ENCODE measurements around the gene TMEM86B.

TMEM86B gene, protein sequence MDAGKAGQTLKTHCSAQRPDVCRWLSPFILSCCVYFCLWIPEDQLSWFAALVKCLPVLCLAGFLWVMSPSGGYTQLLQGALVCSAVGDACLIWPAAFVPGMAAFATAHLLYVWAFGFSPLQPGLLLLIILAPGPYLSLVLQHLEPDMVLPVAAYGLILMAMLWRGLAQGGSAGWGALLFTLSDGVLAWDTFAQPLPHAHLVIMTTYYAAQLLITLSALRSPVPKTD

DNA sequence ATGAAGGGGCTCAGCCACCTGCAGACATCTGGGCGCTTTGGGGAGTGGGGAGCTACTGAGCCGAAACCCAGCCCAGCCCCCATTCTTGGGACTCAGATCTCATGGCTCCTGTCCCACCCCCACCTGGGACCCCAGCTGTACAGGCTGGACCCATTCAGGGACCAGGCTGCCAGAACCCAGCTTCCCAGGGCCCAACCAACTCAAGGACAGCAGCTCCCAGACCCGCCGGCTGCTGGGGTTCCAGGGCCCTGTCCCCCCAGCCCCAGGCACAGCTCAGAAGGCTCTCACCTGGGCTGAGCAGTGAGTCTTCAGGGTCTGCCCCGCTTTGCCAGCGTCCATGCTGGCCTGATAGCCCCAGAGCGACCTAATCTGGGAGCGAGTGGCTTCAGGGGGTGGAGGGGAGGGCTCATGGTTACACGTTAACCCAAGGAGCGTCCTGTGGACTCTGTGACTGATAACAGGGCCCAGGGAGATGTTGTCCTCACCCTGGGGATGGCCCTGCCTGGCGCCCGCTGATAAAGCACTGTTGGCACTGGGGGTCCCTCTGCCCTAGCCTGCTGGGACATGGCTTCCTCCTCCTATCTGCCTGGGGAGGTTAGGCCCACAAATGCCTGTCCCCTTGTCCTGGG lies at the start of gene TMEM86B:
TMEM86B (minus strand) TSS at position 361 of the 629 bp plus-strand sequence; CDS start at position 339, 22 bp downstream.
- DNase-seq (ENCODE audit: extremely low read depth in 1 of 2, low read depth in 1 of 2): no peak

DNA sequence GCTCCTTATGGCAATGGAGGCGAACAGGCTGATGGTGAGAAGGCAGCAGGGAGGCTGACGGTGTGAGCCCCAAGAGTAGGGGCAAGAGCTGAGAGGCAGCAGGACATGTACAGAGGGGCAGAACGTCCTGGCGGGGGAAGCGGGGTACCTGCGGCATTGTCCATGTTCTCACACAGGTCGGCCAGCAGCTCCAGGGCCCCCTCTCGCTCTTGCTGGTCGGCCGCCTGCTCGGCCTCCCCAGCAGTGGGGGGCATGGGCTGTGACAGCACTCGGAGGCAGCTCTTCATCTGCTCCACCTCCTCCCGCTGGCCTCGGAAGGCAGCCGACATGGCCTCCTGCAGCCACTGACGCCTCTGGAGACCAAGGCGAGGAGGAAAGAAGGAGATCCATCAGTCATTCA lies 48.9 kb upstream of the TMEM86B start:
- no peak for DNase-seq (ENCODE audit: extremely low read depth in 1 of 2, low read depth in 1 of 2)

DNA sequence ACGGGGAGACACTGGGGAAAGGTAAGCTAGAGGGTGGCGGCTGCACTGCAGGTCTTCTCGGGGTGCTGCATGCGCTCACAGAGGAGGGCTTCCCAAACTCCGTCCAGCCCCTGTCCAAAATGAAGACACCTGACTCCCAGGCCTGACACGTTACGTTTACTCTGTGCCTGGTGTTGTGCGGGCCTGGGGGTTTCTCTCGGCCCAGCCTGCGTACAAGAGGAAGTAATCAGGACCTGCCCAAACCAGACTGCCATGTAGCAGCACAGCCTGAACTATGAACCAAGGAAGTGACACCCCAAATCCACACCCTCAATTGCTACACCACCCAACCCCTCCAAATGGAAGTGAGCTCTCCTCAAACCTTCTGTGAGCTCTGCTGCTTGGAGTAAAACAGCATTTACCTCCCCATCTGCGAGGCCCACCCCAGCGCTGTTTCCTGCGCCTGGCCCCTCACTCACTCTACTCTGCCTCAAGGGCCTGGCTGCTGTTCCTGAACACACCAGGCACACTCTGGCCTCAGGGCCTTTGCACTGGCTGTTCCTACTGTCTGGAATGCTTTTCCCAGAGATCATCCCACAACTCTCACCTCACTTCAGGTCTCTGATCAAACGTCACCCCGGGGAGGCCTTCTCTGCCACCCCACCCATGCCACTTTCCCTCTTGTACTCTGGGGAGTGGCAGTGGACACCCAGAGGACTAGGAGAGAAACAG lies 48.3 kb upstream of the TMEM86B start:
- DNase-seq (ENCODE audit: extremely low read depth in 1 of 2, low read depth in 1 of 2): no peak

DNA sequence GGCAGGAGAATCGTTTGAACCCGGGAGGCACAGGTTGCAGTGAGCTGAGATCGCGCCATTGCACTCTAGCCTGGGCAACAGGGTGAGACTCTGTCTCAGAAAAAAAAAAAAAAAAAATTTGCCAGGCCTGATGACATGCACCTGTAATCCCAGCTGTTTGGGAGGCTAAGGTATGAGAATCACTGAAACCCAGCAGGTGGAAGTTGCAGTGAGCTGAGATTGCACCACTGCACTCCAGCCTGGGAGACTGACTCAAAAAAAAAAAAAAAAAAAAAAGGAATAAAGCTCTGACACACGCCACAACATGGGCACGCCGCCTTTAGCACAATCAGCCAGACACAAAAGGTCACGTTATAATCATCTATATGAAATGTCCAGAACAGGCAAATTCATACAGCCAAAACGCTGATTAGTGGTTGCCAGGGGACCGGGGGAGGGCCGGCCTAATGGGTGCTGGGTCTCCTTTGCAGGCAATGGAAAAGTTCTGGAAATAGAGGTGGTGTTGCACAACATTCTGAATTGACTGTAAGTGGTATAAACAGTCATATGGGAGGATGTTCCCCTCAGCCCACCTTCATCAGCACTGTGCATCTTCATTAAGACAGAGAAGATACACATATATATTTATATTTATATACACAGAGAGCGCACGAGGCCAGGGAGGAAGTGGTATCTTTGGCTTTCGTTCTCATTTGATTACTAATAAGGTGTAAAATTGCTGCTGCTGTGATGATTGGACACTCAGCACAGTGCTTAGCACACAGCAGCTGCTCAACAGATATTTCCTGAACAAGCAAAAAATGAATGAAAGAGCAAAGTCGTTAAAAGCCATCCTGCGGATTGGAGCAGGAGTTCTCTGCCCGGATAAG lies 47.5 kb upstream of the TMEM86B start:
- no peak for DNase-seq (ENCODE audit: extremely low read depth in 1 of 2, low read depth in 1 of 2)

DNA sequence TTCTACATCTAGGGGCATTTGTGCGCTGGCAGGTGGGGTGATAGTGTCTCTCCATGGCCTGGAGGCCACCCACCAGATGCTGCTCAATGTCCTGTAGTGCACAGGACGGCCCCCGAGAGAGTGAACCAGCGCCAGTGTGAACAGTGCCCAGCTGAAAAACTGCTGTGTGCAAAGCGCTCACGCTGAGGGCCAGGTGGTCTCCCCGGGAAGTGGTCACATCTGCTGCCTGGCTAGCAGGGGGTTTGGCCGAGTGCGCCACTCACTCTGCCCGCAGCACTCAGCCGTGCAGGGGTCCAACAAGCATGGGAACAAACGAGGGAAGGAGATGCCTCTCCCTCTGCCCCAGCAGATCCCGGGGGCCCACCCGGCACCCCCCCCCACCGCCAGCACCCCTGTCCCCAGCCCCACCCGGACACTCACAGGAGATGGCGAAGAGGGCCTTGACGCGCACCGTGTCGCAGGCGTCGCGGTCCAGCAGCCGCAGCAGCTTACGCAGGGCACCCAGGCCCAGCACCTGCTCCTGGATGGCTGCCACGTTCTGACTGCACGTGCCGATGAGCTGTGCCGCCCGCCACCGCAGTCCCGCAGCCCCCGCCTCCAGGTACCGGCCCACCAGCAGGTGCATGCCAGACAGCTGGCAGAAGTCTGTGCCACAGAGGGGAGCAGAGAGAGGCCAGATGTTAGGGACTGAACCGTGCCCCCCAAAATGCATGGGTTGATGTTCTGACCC lies 45.6 kb upstream of the TMEM86B start:
- DNase-seq (ENCODE audit: extremely low read depth in 1 of 2, low read depth in 1 of 2): no peak

DNA sequence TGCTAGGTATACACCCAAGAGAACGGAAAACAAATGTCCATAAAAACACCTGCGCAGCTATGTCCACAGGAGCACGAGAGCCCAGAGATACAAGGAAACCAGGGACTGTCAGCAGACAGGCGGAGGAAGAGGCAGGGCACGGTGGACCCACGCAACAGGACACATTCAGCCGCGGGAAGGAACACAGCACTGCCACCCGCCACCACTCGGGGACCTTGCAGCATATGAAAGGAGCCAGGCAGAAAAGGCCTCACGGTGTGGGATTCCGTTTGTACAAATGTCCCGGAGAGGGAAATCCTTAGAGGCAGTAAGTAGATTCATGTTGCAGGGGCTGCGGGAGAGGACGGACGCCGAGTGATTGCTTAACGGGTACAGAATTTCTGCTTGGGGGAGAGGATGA lies 43.6 kb upstream of the TMEM86B start:
- DNase-seq (ENCODE audit: extremely low read depth in 1 of 2, low read depth in 1 of 2): no peak

DNA sequence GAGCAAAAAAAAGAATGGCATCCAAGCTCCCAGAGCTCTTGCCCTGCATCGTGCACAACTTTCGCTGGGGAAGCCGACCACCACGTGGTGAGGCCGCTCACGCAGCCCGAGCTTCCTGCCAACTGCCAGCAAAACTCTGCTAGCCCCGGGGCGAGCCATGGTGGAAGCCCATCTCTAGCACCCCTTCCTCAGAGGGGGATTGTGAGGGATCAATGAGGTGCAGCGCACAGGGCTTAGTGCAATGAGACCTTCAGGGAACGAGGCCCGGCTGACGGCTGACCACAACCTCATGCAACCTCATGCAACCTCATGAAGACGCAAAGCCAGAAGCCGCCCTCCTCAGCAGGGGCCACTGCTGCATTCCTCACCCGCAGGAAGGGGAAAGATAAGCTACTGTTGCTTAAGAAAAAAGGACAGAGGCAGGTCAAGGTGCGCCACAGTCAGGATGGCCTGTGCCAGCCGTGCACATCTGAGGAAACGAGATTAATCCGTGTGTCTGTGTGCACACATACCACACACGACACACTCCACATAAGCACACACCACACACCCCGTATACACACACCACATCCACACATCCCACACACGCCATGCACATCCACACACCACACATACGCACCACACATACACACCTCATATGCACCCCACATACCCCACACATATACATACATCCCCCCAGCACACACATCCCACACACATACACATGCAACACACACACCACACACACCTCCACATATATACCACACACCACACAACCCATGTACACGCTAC lies 41.8 kb upstream of the TMEM86B start:
- DNase-seq (ENCODE audit: extremely low read depth in 1 of 2, low read depth in 1 of 2): no peak

DNA sequence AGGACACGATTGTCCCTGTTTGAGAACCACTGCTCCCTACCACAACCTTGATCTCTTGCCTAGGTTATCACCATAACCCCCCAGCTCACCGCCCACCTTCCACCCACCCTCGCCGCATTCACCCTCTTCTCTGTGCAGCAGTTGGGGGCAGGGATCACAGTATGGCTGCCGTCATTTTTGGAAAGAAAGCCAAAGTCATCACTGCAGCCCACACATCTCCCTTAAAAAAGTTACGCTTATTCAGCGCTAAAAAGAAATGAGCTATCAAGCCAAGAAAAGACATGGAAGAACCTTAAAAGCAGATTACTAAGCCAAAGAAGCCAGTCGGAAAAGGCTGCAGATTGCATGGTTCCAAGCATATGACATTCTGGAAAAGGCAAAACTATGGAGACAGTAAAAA lies 40.7 kb upstream of the TMEM86B start:
- no peak for DNase-seq (ENCODE audit: extremely low read depth in 1 of 2, low read depth in 1 of 2)

DNA sequence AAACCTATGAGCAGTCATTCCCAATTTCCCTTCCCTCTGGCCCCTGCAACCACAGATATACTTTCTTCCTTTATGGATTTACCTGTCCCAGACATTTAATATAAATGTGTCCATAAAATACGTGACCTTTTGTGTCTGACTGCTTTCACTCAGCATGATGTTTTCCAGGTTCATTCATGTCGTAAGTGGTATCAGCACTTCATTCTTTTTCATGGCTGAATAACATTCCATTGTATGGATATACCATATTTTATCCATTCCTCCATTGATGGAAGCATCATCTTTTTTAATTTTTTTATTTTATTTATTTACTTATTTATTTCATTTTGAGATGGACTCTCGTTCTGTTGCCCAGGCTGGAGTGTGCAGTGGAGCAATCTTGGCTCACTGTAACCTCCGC lies 38.3 kb upstream of the TMEM86B start:
- DNase-seq (ENCODE audit: extremely low read depth in 1 of 2, low read depth in 1 of 2): no peak

DNA sequence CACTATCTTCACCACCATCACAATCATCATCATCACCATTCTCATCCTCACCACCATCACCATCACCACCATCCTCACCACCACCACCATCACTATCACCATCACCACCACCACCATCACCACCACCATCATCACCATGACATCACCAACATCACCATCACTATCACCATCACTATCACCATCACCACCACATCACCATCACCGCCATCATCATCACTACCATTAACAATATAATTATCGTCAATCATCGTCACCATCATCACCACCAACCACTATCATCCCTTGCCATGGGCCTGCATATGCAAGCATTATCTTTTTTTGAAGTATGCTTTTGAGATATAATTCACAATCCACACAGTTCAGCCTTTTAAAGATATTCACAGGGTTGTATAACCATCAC lies 37.8 kb upstream of the TMEM86B start:
- no peak for DNase-seq (ENCODE audit: extremely low read depth in 1 of 2, low read depth in 1 of 2)

DNA sequence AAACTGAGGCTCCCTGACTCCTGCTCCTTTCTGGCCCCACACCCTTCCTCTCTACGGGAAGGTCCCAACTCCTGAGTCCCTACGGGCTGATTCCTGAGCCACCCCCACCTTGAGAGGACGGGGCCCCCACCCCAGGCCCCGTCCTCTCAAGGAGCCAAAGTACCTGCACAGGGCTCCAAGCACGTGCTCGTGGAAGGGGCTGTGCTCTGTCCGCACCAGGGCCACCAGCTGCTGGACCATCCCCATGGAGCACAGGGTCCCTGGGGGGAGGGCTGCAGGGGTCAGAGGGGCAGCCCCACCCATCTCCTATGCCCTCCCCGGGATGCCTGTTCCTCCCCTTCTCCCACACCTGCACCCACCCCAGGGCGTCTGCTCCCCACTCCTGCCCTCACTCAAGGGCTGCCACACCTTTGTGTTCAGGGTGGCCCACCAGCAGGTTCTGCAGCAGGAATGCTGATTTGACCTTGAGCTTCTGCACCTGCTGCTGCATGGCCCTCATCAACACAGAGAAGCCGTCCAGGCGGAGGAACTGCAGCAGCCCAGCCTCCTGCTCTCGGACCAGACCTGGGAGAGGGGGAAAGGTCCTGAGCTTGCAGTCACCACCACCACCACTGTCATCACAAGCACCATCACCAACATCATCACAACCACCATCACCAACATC lies 37.3 kb upstream of the TMEM86B start:
- no peak for DNase-seq (ENCODE audit: extremely low read depth in 1 of 2, low read depth in 1 of 2)

DNA sequence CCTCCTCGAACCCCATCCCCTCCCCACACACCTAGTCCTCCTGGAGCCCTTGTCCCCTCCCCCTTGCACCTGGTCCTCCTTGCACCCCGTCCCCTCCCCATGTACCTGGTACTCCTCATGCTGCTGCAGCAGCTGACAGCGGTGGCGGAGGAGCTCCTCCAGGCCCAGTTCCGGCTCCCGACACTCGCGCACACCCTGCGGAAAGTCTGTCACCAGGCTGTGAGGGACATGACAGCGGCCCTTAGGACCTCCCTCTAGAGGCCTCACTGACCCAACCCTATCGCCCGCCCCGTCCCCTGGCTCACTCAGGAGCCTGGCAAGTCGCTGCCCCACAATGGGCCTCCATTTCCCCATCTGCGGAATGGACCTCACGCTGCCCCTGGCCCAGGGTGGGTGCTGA lies 36.6 kb upstream of the TMEM86B start:
- no peak for DNase-seq (ENCODE audit: extremely low read depth in 1 of 2, low read depth in 1 of 2)

DNA sequence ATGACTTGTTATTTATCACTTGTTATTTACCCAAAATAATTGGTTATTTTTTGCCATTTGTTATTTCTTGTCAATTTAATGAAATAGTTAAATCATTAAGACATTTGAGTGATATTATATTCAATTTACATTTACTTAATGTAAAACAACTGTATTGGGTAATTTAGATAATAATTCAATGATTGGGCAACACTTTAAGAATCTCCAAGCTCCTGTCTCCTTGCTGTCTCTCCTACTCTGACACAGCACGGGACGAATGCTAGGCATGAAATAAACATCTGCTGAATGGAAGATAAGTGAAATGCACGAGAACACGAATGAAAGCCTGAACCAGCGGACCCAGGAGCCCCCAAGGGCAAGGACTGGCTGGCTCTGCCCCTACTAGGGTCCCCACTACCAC lies 36.0 kb upstream of the TMEM86B start:
- DNase-seq (ENCODE audit: extremely low read depth in 1 of 2, low read depth in 1 of 2): no peak

DNA sequence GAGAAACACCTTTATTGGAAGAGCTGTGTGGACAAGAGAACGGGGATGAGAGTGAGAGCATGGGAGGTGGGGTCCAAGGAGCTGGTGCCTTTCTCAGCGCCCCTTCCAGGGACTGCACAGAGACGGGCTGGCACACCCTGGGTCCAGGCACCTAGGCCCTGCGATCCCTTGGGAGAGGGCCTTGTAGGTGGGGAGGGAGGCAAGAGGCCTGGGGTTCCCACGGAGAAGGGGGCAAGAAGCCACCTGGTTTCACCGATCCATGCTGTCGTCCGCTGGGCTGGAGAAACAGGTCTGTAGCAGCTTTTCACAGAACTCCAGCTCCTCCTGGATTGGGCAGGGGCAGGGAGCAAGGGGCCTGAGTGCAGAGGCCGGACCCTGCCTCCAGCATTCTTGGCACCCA lies 33.8 kb upstream of the TMEM86B start:
- no peak for DNase-seq (ENCODE audit: extremely low read depth in 1 of 2, low read depth in 1 of 2)

DNA sequence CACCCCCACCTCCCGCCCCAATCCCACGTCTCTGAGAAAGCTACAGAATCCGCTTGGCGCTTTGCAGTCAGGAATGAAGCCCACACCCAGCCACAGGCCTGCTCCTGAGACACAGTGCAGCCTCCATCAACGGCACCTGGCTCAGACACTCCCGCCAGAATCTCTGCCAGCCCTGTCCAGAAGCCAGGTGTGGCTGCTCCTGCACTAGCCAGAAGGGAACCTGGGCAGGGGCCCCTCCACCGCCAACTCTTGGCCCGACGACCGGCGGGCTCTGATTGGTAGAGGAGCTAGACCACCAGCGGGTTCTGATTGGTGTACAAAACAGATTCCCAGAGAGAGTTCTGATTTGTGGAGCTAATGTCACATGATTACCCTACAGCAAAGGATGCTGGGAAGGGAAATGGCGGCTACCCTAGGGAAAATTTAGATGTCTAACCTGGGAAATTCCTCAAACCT lies 33.1 kb upstream of the TMEM86B start:
- DNase-seq (ENCODE audit: extremely low read depth in 1 of 2, low read depth in 1 of 2): no peak

DNA sequence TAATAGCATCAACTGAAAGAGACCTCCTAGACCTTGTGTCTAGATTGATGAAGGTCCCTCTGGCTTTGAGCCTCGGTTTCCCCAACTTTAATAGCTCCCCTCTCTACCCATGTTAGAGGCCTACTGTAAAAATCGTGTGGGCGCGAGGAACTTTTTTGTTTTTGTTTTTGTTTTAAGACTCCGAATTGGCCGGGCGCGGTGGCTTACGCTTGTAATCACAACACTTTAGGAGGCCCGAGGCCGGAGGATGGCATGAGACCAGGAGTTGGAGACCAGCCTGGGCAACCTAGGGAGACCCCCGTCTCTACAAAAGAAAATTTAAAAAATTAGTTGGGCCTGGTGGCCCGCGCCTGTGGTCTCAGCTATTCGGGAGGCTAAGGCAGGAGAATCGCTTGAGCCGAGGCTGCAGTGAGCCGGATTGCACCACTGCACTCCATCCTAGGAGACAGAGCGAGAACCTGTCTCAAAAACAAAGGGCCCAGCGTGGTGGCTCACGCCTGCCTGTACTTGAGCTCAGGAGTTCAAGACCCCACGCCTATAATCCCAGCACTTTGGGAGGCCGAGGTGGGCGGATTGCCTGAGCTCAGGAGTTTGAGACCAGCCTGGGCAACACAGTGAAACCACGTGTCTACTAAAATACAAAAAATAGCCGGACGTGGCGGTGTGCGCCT lies 31.1 kb upstream of the TMEM86B start:
- no peak for DNase-seq (ENCODE audit: extremely low read depth in 1 of 2, low read depth in 1 of 2)

DNA sequence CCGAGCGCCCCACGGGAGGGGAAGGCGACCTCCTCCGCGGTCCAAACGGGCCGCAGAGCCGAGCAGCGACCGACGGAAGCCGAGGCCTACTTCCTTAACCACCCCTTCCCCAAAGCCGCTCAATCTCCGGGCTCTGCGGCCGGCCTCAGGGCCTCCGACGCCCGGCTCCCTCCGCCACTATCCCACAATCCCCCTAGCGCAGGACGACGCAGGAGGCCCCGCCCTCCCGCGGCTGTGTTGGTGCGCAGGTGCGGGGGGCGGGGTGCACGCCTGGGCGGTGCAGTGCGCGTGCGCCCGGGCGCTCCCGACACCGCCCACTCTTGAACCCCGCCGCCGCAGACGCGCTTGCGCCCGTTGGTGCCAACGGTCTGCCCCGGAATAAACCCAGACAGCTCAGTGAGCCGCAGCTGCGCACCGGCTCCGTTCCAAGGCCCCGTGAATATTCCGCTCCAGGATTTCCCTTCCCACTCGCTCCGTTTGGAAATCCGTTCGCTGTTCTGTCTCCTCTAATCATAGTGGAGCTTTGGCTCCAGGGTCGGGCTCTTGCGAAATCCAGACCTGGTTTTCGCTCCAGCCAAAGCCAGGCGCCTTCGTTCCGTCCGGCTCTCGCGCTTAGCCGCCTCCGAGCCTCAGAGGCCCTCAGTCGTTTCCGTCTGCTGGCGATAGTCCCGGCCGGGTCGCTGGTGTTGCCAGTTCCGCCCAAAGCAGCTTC lies 30.4 kb upstream of the TMEM86B start, which contains the start of gene PPP6R1:
PPP6R1 (minus strand) TSS at position 190 of the 712 bp plus-strand sequence. CDS start 11,914 bp downstream, outside the sequence.
- DNase-seq (ENCODE audit: extremely low read depth in 1 of 2, low read depth in 1 of 2): peak; percentile 79 to 89

DNA sequence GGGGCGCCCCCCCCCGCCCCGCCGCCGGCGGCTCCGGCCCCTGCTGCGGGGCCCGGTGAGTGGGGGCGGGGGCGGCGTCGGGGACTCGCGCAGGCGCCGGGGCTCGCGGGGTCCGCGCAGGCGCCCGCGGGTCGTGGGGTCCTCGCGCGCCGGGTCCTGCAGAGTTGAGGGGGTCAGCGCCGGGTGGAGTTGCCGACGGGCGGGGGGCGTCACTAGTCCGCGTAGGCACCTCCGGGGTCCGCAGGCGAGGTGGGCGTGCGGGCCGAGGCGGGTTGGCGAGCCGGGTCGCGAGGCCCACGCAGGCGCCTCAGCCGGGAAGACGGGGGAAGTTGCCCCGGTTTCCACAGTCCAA lies 29.9 kb upstream of the TMEM86B start:
- peak in 1 of 2 donors; percentile 33 for DNase-seq (ENCODE audit: extremely low read depth in 1 of 2, low read depth in 1 of 2)

All from activated CD8-positive, alpha-beta memory T cell treated with anti-CD3 and anti-CD28 coated beads for 1 hour (primary cell).